Upper lobe of left lung (tissue), 6 donors: ENCODE measurements around the gene MTMR12. TPM values are rescaled to one million over a fixed set of nuclear protein-coding genes. Genes with fewer than 3 reads are reported as not detected.
"Not testable (repeated sequence)": the region's sequence is repeated elsewhere in the genome, so short reads cannot be mapped to it uniquely, and the experiment has no call there.

Source experiments
- ATAC-seq, 2 donors: fragments of 200-7000 bp; cut with Tn5 transposase; one replicate each; pipeline ENCODE4 v1.9.1; 2022; ENCODE audit warnings: mild to moderate bottlenecking in 2 of 2, moderate library complexity in 2 of 2; ENCODE audit not compliant: low FRiP score in 2 of 2
- DNase-seq, 2 donors: peaks; one replicate each; pipeline ENCODE4 v3.0.0-alpha.2; 2019 to 2020
- H3K27ac ChIP-seq, 4 donors: fragments of 200-600 bp; sonication (generic); one replicate each; pipeline ENCODE4 v1.5.1; 2016 to 2019
- H3K27me3 ChIP-seq, 4 donors: fragments of 200-600 bp; sonication (generic); one replicate each; pipeline ENCODE4 v1.5.1; 2017 to 2019
- H3K36me3 ChIP-seq, 4 donors: fragments of 200-600 bp; sonication (generic); one replicate each; pipeline ENCODE4 v1.5.1; 2016 to 2019
- H3K4me1 ChIP-seq, 4 donors: fragments of 200-600 bp; sonication (generic); one replicate each; pipeline ENCODE4 v1.5.1; 2018 to 2019
- H3K4me3 ChIP-seq, 4 donors: fragments of 200-600 bp; sonication (generic); one replicate each; pipeline ENCODE4 v1.5.1; 2017 to 2019; ENCODE audit warnings: mild to moderate bottlenecking in 2 of 4, moderate library complexity in 1 of 4
- H3K9me3 ChIP-seq, 4 donors: fragments of 200-600 bp; sonication (generic); one replicate each; pipeline ENCODE4 v1.5.1; 2018 to 2019
- EP300 ChIP-seq, 4 donors: sonication (generic); formaldehyde crosslinking; IDR thresholded peaks; one replicate each; pipeline ENCODE4 v1.5.1; 2017; ENCODE audit warnings: antibody characterized with exemption in 4 of 4, control low read depth in 2 of 4
- POLR2A ChIP-seq, 4 donors: fragments of 450-650 bp; IDR thresholded peaks; one replicate each; pipeline ENCODE4 v1.5.1; 2016 to 2017; ENCODE audit warnings: antibody characterized with exemption in 4 of 4, mild to moderate bottlenecking in 2 of 4
- POLR2AphosphoS5 ChIP-seq, 2 donors: sonication (generic); formaldehyde crosslinking; IDR thresholded peaks; one replicate each; pipeline ENCODE4 v1.5.1; 2017; ENCODE audit warnings: antibody characterized with exemption in 2 of 2
- WGBS, 2 donors: methylation state at CpG; one replicate each; pipeline ENCODE4 v1.1.5; 2017 to 2018; 5-methylcytosine and 5-hydroxymethylcytosine counted together
- total RNA-seq, 6 donors: library from RNA; depleted of rRNA in 4 of 6; stranded (reverse); fragments of >200 nt in 4 of 6; gene quantifications; one replicate each; pipeline versions ENCODE4 v1.1.0 to v1.2.1, GENCODE V29; 2016 to 2021
- TF ChIP-seq, protein P1 (sequence below), 6 experiments: fragments of 450-650 bp in 4 of 6; fragments of 200-600 bp in 2 of 6; sonication (generic) in 2 of 6; IDR thresholded peaks; one replicate each; pipeline ENCODE4 v1.5.1; 2016 to 2019; ENCODE audit warnings: antibody characterized with exemption in 6 of 6
- donor health status: DM: no; HTN: no; CAD: no; lungs with moderate emphysema.
- donor health status: DM: no; HTN: yes; CAD: no; lungs with severe emphysema.

The MTMR12 gene
- total RNA-seq, 6 donors from 2014 or later: 27.2 to 50.8 (median 35.5) TPM

DNA sequence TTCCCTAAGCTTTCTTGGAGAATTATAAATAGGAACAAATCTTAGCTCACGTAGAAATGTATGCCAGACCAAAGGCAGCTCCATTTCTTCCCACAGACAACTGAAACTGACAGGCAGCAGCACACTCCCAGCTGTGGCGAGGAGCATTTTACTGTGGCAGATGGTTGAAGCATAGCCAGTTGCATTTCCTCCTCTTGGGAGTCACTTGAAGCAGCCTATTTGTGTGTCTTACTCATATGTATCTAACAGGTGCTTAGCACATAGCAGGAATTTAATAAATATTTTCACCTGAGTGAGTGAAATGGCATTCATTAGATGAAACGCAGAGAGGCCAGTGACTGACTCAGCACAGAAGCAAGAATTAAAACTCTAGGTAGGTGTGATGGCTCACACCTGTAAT is 12.3 kb upstream of the MTMR12 start:
- H3K4me1 ChIP-seq: peaks cover 0 to 9% (median 0%) of the 10 kb centered on the region in 4 donors
- TF ChIP-seq POLR2AphosphoS5 (IDR thresholded peaks at IDR 0.05) (no peak), EP300 (IDR thresholded peaks at IDR 0.05) (no peak), POLR2A (IDR thresholded peaks at IDR 0.05) (no peak)
- TF ChIP-seq, protein P1, sequence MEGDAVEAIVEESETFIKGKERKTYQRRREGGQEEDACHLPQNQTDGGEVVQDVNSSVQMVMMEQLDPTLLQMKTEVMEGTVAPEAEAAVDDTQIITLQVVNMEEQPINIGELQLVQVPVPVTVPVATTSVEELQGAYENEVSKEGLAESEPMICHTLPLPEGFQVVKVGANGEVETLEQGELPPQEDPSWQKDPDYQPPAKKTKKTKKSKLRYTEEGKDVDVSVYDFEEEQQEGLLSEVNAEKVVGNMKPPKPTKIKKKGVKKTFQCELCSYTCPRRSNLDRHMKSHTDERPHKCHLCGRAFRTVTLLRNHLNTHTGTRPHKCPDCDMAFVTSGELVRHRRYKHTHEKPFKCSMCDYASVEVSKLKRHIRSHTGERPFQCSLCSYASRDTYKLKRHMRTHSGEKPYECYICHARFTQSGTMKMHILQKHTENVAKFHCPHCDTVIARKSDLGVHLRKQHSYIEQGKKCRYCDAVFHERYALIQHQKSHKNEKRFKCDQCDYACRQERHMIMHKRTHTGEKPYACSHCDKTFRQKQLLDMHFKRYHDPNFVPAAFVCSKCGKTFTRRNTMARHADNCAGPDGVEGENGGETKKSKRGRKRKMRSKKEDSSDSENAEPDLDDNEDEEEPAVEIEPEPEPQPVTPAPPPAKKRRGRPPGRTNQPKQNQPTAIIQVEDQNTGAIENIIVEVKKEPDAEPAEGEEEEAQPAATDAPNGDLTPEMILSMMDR (IDR thresholded peaks at IDR 0.05): no peak
- WGBS, 2 donors: 47 to 49% methylated on average over 3 of the region's 3 CpGs
- DNase-seq (no peak), ATAC-seq (peak in 1 of 2 donors; percentile 67)
- H3K9me3 ChIP-seq: peaks cover 0 to 7% (median 4%) of the 10 kb centered on the region in 4 donors
- H3K4me3 ChIP-seq: no peak overlapping the region
- H3K27ac ChIP-seq: no peak overlapping the region
- H3K36me3 ChIP-seq: no peaks in the 10 kb centered on the region
- H3K27me3 ChIP-seq: no peaks in the 10 kb centered on the region

DNA sequence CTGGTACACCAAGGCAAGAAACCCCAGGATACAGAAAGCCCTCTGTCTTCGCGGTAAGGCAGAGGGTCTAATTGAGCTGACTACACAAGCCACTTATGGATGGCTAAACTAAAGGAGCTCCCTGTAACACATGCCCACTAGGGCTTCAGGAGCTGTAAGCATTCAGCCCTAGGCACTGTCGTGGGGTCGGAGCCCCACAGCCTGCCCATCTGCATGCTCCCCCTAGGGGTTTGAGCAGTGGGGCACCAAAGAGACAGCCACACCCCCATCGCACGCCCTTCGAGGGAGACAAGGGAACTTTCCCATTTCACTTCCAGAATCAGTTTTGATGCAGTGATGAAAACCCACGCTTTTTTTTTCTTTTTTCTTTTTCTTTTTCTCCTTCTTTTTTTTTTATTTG is 11.0 kb upstream of the MTMR12 start:
- Histone ChIP-seq H3K9me3 (peaks cover 0 to 7% (median 4%) of the 10 kb centered on the region in 4 donors), H3K36me3 (no peaks in the 10 kb centered on the region), H3K27ac (no peak overlapping the region), H3K4me3 (no peak overlapping the region), H3K27me3 (no peaks in the 10 kb centered on the region), H3K4me1 (no peaks in the 10 kb centered on the region)
- ATAC-seq (no peak), DNase-seq (no peak)
- 83 to 89% methylated on average over 8 of the region's 8 CpGs for WGBS, 2 donors
- TF ChIP-seq EP300 (IDR thresholded peaks at IDR 0.05) (no peak), POLR2AphosphoS5 (IDR thresholded peaks at IDR 0.05) (no peak), POLR2A (IDR thresholded peaks at IDR 0.05) (no peak)
- TF ChIP-seq, protein P1 (IDR thresholded peaks at IDR 0.05): no peak

DNA sequence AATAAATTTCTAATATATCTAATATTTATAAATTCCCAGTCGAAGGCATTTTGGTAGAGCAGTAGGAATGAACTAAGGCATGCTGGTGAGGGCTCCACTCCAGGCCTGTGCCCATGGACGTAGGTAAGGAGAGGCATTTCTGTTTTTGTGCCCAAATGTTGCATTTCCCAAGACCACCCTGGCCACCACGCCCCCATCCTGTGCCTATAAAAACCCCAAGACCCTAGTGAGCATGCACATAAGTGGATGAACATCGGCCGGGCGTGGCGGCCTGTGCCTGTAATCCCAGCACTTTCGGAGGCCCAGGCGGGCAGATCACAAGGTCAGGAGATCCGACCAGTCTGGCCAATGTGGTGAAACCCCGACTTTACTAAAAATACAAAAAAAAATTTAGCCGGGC is 10.1 kb upstream of the MTMR12 start:
- H3K9me3 ChIP-seq: peaks cover 0 to 7% (median 4%) of the 10 kb centered on the region in 4 donors
- DNase-seq (no peak), ATAC-seq (no peak)
- H3K4me3 ChIP-seq: no peak overlapping the region
- H3K27ac ChIP-seq: no peak overlapping the region
- TF ChIP-seq POLR2A (IDR thresholded peaks at IDR 0.05) (no peak), EP300 (IDR thresholded peaks at IDR 0.05) (no peak), POLR2AphosphoS5 (IDR thresholded peaks at IDR 0.05) (no peak)
- TF ChIP-seq, protein P1 (IDR thresholded peaks at IDR 0.05): no peak
- H3K36me3 ChIP-seq: no peaks in the 10 kb centered on the region
- H3K4me1 ChIP-seq: no peaks in the 10 kb centered on the region
- H3K27me3 ChIP-seq: no peaks in the 10 kb centered on the region
- WGBS, 2 donors: 96 to 98% methylated on average over 10 to 11 of the region's 12 CpGs

DNA sequence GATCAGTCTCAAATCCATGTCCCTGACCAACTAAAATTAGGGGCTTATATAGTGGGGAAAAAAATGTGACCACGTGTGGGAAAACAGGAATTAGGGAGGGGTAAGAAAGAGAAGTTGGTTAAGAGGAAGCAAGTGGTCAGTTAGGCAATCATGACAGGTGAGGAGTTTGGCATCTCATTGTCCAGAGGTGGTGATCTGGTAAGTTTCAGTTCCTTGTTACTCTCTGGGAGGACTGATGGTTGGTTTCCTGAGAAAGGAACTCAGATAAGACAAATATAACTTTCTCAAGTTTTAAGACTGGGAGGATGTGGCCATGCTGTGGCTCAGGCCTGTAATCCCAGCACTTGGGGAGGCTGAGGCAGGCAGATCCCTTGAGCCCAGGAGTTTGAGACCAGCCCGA is 9.0 kb upstream of the MTMR12 start:
- not testable (repeated sequence) for H3K27ac ChIP-seq, H3K4me1 ChIP-seq
- 79 to 81% methylated on average over 2 of the region's 2 CpGs for WGBS, 2 donors

DNA sequence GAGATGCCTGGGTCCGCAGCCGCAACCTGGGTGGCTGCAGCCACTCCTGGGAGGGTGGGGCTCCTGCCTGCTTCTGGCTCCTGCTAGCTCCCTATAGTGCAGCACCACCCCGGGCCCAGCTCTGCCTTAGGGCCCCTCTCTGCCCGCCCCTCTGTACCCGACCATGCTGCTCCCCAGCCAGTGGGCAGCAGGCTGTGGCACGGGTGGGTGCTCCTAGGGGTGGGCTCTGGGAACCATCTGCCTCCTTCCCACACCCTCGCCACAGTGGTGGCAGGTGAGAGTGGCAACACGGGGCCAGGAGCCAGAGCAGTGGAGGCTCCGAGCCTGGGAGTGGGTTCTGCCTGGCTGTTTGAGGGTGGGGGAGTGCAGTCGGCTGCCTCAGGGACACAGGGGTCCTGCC is 7.8 kb upstream of the MTMR12 start:
- no peak for DNase-seq
- TF ChIP-seq, protein P1 (IDR thresholded peaks at IDR 0.05): no peak
- no peak for TF ChIP-seq POLR2AphosphoS5 (IDR thresholded peaks at IDR 0.05)
- no peak for TF ChIP-seq EP300 (IDR thresholded peaks at IDR 0.05)
- TF ChIP-seq POLR2A (IDR thresholded peaks at IDR 0.05): no peak
- Histone ChIP-seq H3K36me3 (no peaks in the 10 kb centered on the region), H3K9me3 (peaks cover 0 to 7% (median 4%) of the 10 kb centered on the region in 4 donors), H3K27me3 (no peaks in the 10 kb centered on the region), H3K4me1 (no peaks in the 10 kb centered on the region), H3K27ac (no peak overlapping the region), H3K4me3 (no peak overlapping the region)
- WGBS, 2 donors: 92 to 96% methylated on average over 2 to 10 of the region's 10 CpGs
- peak in 1 of 2 donors; percentile 17 for ATAC-seq

More for the DNA sequence above, 9.0 kb upstream of the MTMR12 start:
- DNase-seq, H3K4me3 ChIP-seq, H3K36me3 ChIP-seq, H3K9me3 ChIP-seq, H3K27me3 ChIP-seq, ATAC-seq: not testable (repeated sequence)
